GM23248 (cell line): Measurements from ENCODE around the gene GET3. TPM values are rescaled to one million over a fixed set of nuclear protein-coding genes. Genes with fewer than 3 reads are reported as not detected.

Experiments used
- DNase-seq: peaks from one replicate; pipeline ENCODE4 v3.0.0-alpha.2; 2015
- H2AFZ ChIP-seq: fragments of 200-600 bp; sonication (generic); 2 replicates; pipeline ENCODE4 v1.6.1; 2016; ENCODE audit warnings: antibody characterized with exemption
- H3F3A ChIP-seq: fragments of 200-600 bp; sonication (generic); 2 replicates; pipeline ENCODE4 v1.6.1; 2016; ENCODE audit warnings: mild to moderate bottlenecking, antibody characterized with exemption, mixed run types; ENCODE audit not compliant: insufficient read depth
- H3K27ac ChIP-seq: fragments of 200-600 bp; sonication (generic); 2 replicates; pipeline ENCODE4 v1.5.1; 2016; ENCODE audit warnings: mild to moderate bottlenecking
- H3K27me3 ChIP-seq: fragments of 200-600 bp; sonication (generic); replicated peaks from 2 replicates; pipeline ENCODE4 v1.6.1; 2016; ENCODE audit warnings: mild to moderate bottlenecking; ENCODE audit not compliant: insufficient read depth
- H3K36me3 ChIP-seq: fragments of 200-600 bp; sonication (generic); 2 replicates; pipeline ENCODE4 v1.6.1; 2016; ENCODE audit warnings: low read depth, mild to moderate bottlenecking
- H3K4me1 ChIP-seq: fragments of 200-600 bp; sonication (generic); 2 replicates; pipeline ENCODE4 v1.6.1; 2016; ENCODE audit warnings: mild to moderate bottlenecking; ENCODE audit not compliant: insufficient read depth
- H3K4me2 ChIP-seq: fragments of 200-600 bp; sonication (generic); one replicate; pipeline ENCODE4 v1.6.1; 2016; ENCODE audit warnings: mild to moderate bottlenecking; ENCODE audit not compliant: unreplicated experiment
- H3K4me3 ChIP-seq: fragments of 200-600 bp; sonication (generic); 2 replicates; pipeline ENCODE4 v1.5.1; 2016; ENCODE audit warnings: mild to moderate bottlenecking
- H3K79me2 ChIP-seq: fragments of 200-600 bp; sonication (generic); 2 replicates; pipeline ENCODE4 v1.6.1; 2016; ENCODE audit warnings: mild to moderate bottlenecking; ENCODE audit not compliant: insufficient read depth
- H3K9ac ChIP-seq: fragments of 200-600 bp; sonication (generic); 2 replicates; pipeline ENCODE4 v1.6.1; 2016; ENCODE audit warnings: mild to moderate bottlenecking
- H3K9me2 ChIP-seq: fragments of 200-600 bp; sonication (generic); 2 replicates; pipeline ENCODE4 v1.6.1; 2016; ENCODE audit warnings: mixed run types, mild to moderate bottlenecking, moderate library complexity; ENCODE audit not compliant: insufficient read depth
- H3K9me3 ChIP-seq: fragments of 200-600 bp; sonication (generic); one replicate; pipeline ENCODE4 v1.6.1; 2017; ENCODE audit warnings: low read depth
- H4K20me1 ChIP-seq: fragments of 200-600 bp; sonication (generic); 2 replicates; pipeline ENCODE4 v1.6.0; 2016; ENCODE audit not compliant: insufficient read depth
- EZH2 ChIP-seq: fragments of 200-600 bp; sonication (generic); IDR thresholded peaks from 2 replicates; pipeline ENCODE4 v1.6.1; 2018; ENCODE audit warnings: antibody characterized with exemption, mild to moderate bottlenecking; ENCODE audit not compliant: insufficient read depth, poor library complexity, severe bottlenecking
- EZH2phosphoT487 ChIP-seq: fragments of 200-600 bp; sonication (generic); IDR thresholded peaks from 2 replicates; pipeline ENCODE4 v1.6.1; 2018; ENCODE audit warnings: antibody characterized with exemption, moderate library complexity, mild to moderate bottlenecking, low read depth; ENCODE audit not compliant: insufficient read depth
- WGBS, 2 experiments: methylation state at CpG; one replicate each; pipeline ENCODE4 v1.1.6; 2015 to 2017; ENCODE audit warnings: low lambda C conversion rate in 2 of 2, low coverage in 1 of 2; ENCODE audit errors: missing lambda C conversion rate in 2 of 2; 5-methylcytosine and 5-hydroxymethylcytosine counted together
- in situ Hi-C: fragments of 300-500 bp; cut with MboI; formaldehyde crosslinking; loops from 2 replicates; pipeline ENCODE4 v1.15.0; 2020
- polyA plus RNA-seq: library from polyadenylated mRNA; unstranded; fragments of >200 nt; fragmentation: Nextera tagmentation; extraction: Ambion mirVana; gene quantifications from 2 replicates; pipeline ENCODE4 v1.2.1, GENCODE V29; 2016
- total RNA-seq: library from RNA; depleted of rRNA; stranded (reverse); fragments of >200 nt; shearing (Covaris generic); gene quantifications from 2 replicates; pipeline ENCODE4 v1.2.3, GENCODE V29; 2014

The GET3 gene
- total and polyA plus RNA-seq, 2 experiments from 2014 or later = 106 to 110 TPM

DNA sequence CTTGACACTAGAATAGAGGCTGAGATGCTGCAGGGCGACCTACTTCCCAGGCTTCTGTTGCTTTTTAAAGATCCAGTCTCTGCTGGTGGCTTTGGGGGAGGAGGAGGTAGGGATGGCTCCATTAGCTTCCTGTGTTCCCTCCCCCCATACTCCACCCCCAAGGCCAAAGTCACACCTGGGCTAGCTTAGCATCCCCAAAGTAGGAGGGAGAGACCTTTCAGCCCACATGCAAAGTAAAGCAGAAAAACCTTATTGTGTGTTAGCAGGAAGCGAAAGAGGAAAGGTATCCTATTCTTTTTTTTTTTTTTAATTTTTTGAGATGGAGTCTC lies 10.3 kb upstream of the GET3 start:
- 73 to 83% methylated on average over 2 of the region's 2 CpGs for whole genome bisulfite sequencing, 2 experiments
- TF ChIP-seq EZH2 (no peak), EZH2phosphoT487 (no peak)
- peaks cover 19% of the 10 kb centered on the region; the same call in 1 of the 2 replicates for H3K36me3 ChIP-seq

DNA sequence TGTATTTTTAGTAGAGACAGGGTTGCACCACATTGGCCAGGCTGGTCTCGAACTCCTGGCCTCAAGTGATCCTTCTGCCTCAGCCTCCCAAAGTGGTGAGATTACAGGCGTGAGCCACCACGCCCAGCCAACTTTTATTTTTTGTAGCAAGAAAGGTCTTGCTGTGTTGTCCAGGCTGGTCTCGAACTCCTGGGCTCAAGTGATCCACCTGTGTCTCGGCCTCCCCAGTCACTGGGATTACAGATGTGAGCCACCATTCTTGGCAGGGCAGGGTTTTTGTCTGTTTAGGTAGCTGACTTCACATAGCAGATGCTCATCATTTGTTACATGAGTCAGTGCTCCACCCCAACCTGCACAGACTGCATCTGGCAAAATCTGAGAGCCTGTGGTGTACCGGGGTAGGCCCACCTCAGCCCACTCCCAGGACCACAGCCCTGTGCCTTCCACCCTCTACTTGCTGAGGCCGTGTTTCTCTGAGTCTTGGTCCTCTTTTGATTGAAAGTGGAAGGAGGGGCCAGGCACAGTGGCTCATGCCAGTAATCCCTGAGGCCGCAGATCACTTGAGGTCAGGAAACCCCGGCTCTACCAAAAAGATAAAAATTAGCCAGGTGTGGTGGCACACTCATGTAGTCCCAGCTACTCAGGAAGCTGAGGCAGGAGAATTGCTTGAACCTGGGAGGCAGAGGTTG lies 9.4 kb upstream of the GET3 start:
- Histone ChIP-seq H3K79me2 (peaks cover 56% of the 10 kb centered on the region), H3K9ac (no peak overlapping the region), H3K27ac (no peak overlapping the region), H4K20me1 (no peaks in the 10 kb centered on the region; the same call in 1 of the 2 replicates), H3K36me3 (peaks cover 19% of the 10 kb centered on the region; the same call in 1 of the 2 replicates), H3K9me2 (no peaks in the 10 kb centered on the region), H3F3A (peaks cover 22% of the 10 kb centered on the region), H3K9me3 (no peaks in the 10 kb centered on the region), H3K4me3 (no peak overlapping the region), H3K27me3 (no peaks in the 10 kb centered on the region), H2AFZ (no peak overlapping the region), H3K4me2 (no peak overlapping the region), H3K4me1 (peaks cover 9% of the 10 kb centered on the region)
- in situ Hi-C loops = no loop called here
- DNase-seq = no peak
- 92 to 94% methylated on average over 9 of the region's 9 CpGs for WGBS, 2 experiments
- TF ChIP-seq EZH2 = no peak
- no peak for TF ChIP-seq EZH2phosphoT487

More for the DNA sequence above, 10.3 kb upstream of the GET3 start:
- Histone ChIP-seq H3K27ac (no peak overlapping the region), H3K9me2 (no peaks in the 10 kb centered on the region), H4K20me1 (no peaks in the 10 kb centered on the region; the same call in 1 of the 2 replicates), H3K9me3 (no peaks in the 10 kb centered on the region), H3K9ac (no peak overlapping the region), H3K4me2 (no peak overlapping the region), H3K4me3 (no peak overlapping the region), H2AFZ (no peak overlapping the region), H3K27me3 (no peaks in the 10 kb centered on the region), H3F3A (peaks cover 24% of the 10 kb centered on the region), H3K4me1 (peaks cover 6% of the 10 kb centered on the region; the same call in 1 of the 2 replicates), H3K79me2 (peaks cover 51% of the 10 kb centered on the region)
- DNase-seq = no peak
- in situ Hi-C loops = no loop called here

DNA sequence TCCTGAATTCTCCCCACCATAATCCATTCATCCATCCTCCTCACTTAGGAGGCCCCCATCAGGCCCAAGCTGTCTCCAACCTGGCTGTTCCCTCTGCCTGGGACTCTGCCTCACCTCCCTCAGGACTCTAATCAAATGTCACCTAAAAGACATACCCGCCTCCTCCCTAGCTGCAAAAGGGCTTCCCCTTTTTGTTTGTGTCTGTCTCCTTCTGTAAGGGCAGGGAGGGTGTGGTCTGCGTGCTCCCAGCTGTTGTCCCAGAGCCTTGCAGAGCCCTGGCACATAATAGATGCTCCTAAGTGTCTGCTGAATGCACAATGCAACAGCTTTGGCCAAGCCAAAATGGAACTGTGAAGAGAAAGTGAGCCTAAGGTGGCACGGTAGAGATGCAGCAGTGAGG lies 7.2 kb upstream of the GET3 start:
- no peaks in the 10 kb centered on the region for H3K27me3 ChIP-seq
- H3F3A ChIP-seq = peaks cover 14% of the 10 kb centered on the region; the same call in 1 of the 2 replicates
- H4K20me1 ChIP-seq = no peaks in the 10 kb centered on the region; the same call in 1 of the 2 replicates
- in situ Hi-C loops = no loop called here
- H2AFZ ChIP-seq = no peak overlapping the region
- no peaks in the 10 kb centered on the region for H3K9me3 ChIP-seq
- WGBS, 2 experiments = 54 to 58% methylated on average over 3 of the region's 3 CpGs
- H3K27ac ChIP-seq = no peak overlapping the region
- no peak overlapping the region for H3K4me3 ChIP-seq
- H3K9ac ChIP-seq = no peak overlapping the region
- H3K9me2 ChIP-seq = no peaks in the 10 kb centered on the region
- no peak for TF ChIP-seq EZH2phosphoT487
- no peak for TF ChIP-seq EZH2
- H3K79me2 ChIP-seq = peaks cover 55% of the 10 kb centered on the region
- peaks cover 7% of the 10 kb centered on the region; the same call in 1 of the 2 replicates for H3K4me1 ChIP-seq
- H3K4me2 ChIP-seq = no peak overlapping the region
- peaks cover 19% of the 10 kb centered on the region; the same call in 1 of the 2 replicates for H3K36me3 ChIP-seq
- DNase-seq = no peak

DNA sequence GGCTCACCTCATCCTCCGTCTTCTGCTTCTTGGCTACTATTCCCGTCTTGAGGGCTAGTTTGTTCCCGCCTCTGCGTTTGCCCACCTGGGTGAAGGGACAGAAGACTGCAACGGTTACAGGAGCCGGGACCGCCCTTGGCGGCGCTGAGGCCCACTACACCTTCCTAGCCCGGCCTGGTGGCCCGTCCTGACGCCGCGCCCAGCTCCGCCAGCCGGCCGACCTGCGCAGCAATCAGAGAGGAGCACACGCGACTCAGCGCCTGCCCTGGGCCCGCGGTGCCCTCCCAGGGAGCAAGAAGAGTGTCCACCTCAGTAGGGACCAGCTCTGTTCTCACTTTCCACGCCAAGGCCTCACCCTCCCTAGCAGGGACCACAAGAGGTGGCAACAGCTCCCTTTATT lies 6.0 kb upstream of the GET3 start:
- Histone ChIP-seq H3K9ac (no peak overlapping the region), H3K4me3 (no peak overlapping the region), H3K9me3 (no peaks in the 10 kb centered on the region), H3K27ac (no peak overlapping the region), H3K79me2 (peaks cover 57% of the 10 kb centered on the region), H3K36me3 (peaks cover 19% of the 10 kb centered on the region; the same call in 1 of the 2 replicates), H4K20me1 (no peaks in the 10 kb centered on the region; the same call in 1 of the 2 replicates), H2AFZ (no peak overlapping the region), H3K9me2 (no peaks in the 10 kb centered on the region), H3K4me2 (no peak overlapping the region), H3F3A (peaks cover 15% of the 10 kb centered on the region; the same call in 1 of the 2 replicates), H3K27me3 (no peaks in the 10 kb centered on the region), H3K4me1 (peaks cover 8% of the 10 kb centered on the region; the same call in 1 of the 2 replicates)
- TF ChIP-seq EZH2 (no peak), EZH2phosphoT487 (no peak)
- WGBS, 2 experiments = 84 to 86% methylated on average over 24 of the region's 24 CpGs
- in situ Hi-C loops = no loop called here
- DNase-seq = no peak
